OCI-LY7 (cell line): Measurements from ENCODE around the gene EPHA10. TPM values are rescaled to one million over a fixed set of nuclear protein-coding genes. Genes with fewer than 3 reads are reported as not detected.
A peak's percentile ranks its signal among the peaks of the same experiment; 100 is the strongest.

Source experiments
- BruUV-seq: library from RNA; stranded (reverse); fragments of 400-500 nt; replicated peaks from 2 replicates; lab custom pipeline; 2021; lab: Mats Ljungman, UMichigan
- CTCF ChIA-PET: fragments of 300-600 bp; sonication (Branson Sonifier 250); formaldehyde crosslinking; loops from one replicate; lab custom pipeline; 2022; ENCODE audit warnings: antibody characterized with exemption; ENCODE audit not compliant: unreplicated experiment; lab: Charles Lee
- POLR2A ChIA-PET: fragments of 300-600 bp; sonication (Branson Sonifier 250); formaldehyde crosslinking; loops from one replicate; lab custom pipeline; 2022; ENCODE audit warnings: antibody characterized with exemption; lab: Charles Lee
- DNase-seq: peaks from one replicate; pipeline ENCODE4 v3.0.0-alpha.2; 2015; ENCODE audit warnings: low spot score
- H2AFZ ChIP-seq: fragments of 200-600 bp; sonication (generic), shearing (Covaris generic); 2 replicates; pipeline ENCODE4 v1.6.1; 2014; ENCODE audit warnings: mild to moderate bottlenecking, antibody characterized with exemption, low read length, moderate library complexity
- H3K27ac ChIP-seq: fragments of 200-600 bp; sonication (generic); 2 replicates; pipeline ENCODE4 v1.5.1; 2014; ENCODE audit warnings: mixed run types, low read depth, mild to moderate bottlenecking, moderate library complexity, low read length, inconsistent platforms; ENCODE audit not compliant: poor library complexity, severe bottlenecking
- H3K36me3 ChIP-seq: fragments of 200-600 bp; sonication (generic); 2 replicates; pipeline ENCODE4 v1.6.1; 2014; ENCODE audit warnings: mild to moderate bottlenecking, antibody characterized with exemption, low read length, moderate library complexity, mixed read lengths; ENCODE audit not compliant: insufficient read depth
- H3K4me1 ChIP-seq: fragments of 200-600 bp; sonication (generic); 2 replicates; pipeline ENCODE4 v1.5.1; 2014; ENCODE audit warnings: mild to moderate bottlenecking, low read length; ENCODE audit not compliant: insufficient read depth, poor library complexity, severe bottlenecking
- H3K4me2 ChIP-seq: fragments of 200-600 bp; sonication (generic); 2 replicates; pipeline ENCODE4 v1.6.1; 2014; ENCODE audit warnings: mild to moderate bottlenecking, low read length
- H3K4me3 ChIP-seq: fragments of 200-600 bp; sonication (generic); 2 replicates; pipeline ENCODE4 v1.5.1; 2014; ENCODE audit warnings: mild to moderate bottlenecking, low read depth, low read length; ENCODE audit not compliant: poor library complexity, severe bottlenecking
- H3K79me2 ChIP-seq: fragments of 200-600 bp; sonication (generic); 2 replicates; pipeline ENCODE4 v1.6.1; 2016; ENCODE audit warnings: low read depth, mild to moderate bottlenecking, low read length, moderate library complexity, mixed read lengths; ENCODE audit not compliant: insufficient read depth
- H3K9me2 ChIP-seq: fragments of 200-600 bp; sonication (generic); 2 replicates; pipeline ENCODE4 v1.6.1; 2016; ENCODE audit warnings: mild to moderate bottlenecking, low read length, mixed read lengths; ENCODE audit not compliant: insufficient read depth
- H3K9me3 ChIP-seq: fragments of 200-600 bp; sonication (generic); 2 replicates; pipeline ENCODE4 v1.6.1; 2014; ENCODE audit warnings: mild to moderate bottlenecking, mixed run types, low read length, mixed read lengths
- H4K20me1 ChIP-seq: fragments of 200-600 bp; sonication (generic); 2 replicates; pipeline ENCODE4 v1.6.1; 2014; ENCODE audit warnings: mild to moderate bottlenecking, antibody characterized with exemption, low read length, moderate library complexity, mixed read lengths; ENCODE audit not compliant: insufficient read depth
- EZH2phosphoT487 ChIP-seq: fragments of 200-600 bp; sonication (generic); IDR thresholded peaks from 2 replicates; pipeline ENCODE4 v1.6.1; 2018; ENCODE audit warnings: low read depth, borderline replicate concordance, mild to moderate bottlenecking, mixed run types, antibody characterized with exemption, low read length, moderate library complexity, mixed read lengths
- intact Hi-C: fragments of 100-400 bp; cut with micrococcal nuclease; formaldehyde crosslinking; loops from one replicate; pipeline ENCODE4 v1.10.0; 2022; ENCODE audit not compliant: unreplicated experiment
- total RNA-seq, 2 experiments: library from RNA; depleted of rRNA in 1 of 2; stranded (reverse); fragments of >200 nt in 1 of 2; shearing (Covaris generic) in 1 of 2; gene quantifications; 2 replicates each; pipeline ENCODE4 v1.2.3, GENCODE V29; 2014 to 2022
- TF ChIP-seq, protein P1 (sequence below): fragments of 200-600 bp; sonication (generic); conservative IDR thresholded peaks from 2 replicates; pipeline ENCODE4 v1.5.1; 2014; ENCODE audit warnings: mild to moderate bottlenecking, antibody characterized with exemption, low read length, moderate library complexity, mixed read lengths

Gene EPHA10
- total RNA-seq, 2 experiments from 2014 or later: not detected

DNA sequence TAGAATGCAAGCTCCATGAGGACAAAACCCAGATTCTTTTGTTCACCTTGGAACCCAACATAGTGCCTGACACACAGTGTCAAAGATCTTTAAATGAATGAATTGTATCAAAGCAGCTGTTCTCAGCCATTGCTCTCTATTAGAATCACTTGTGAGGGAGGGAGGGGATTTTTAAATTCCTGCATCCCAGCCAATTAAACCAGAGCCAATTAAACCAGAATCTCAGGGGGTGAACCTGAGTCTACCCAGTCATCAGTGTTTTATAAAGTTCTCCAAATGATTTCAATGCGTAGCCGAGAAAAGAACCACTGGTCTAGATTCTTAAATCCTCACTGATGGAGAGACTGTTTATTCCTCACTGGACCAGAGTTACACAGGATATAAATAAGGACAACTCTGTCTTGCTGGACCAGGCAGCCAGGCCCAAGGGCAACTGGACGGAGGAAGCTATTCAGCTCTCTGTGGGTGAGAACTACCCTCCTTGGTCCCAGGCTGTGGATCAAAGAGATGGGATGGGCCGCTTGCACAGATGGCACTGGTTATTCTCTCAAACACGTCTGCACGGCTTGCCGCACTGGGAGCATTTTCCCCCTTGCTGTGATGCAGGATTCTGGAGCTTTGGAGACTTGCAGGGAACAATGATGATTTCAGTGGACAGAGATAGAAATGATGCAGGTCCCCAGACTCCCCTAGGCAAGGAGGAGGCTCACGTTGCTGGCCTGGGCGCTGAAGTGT lies 92.6 kb downstream of the EPHA10 start:
- Histone ChIP-seq H3K27ac (no peak overlapping the region), H2AFZ (no peak overlapping the region), H3K9me3 (no peaks in the 10 kb centered on the region), H3K4me1 (peaks cover 49% of the 10 kb centered on the region), H4K20me1 (no peaks in the 10 kb centered on the region), H3K9me2 (no peaks in the 10 kb centered on the region), H3K4me3 (no peak overlapping the region), H3K36me3 (no peaks in the 10 kb centered on the region), H3K4me2 (peak overlapping the region; percentile 40), H3K79me2 (no peaks in the 10 kb centered on the region)
- CTCF ChIA-PET: no interaction called here
- DNase-seq: no peak
- no TSS peak for BruUV-seq
- intact Hi-C loops: no loop called here
- TF ChIP-seq, protein P1, sequence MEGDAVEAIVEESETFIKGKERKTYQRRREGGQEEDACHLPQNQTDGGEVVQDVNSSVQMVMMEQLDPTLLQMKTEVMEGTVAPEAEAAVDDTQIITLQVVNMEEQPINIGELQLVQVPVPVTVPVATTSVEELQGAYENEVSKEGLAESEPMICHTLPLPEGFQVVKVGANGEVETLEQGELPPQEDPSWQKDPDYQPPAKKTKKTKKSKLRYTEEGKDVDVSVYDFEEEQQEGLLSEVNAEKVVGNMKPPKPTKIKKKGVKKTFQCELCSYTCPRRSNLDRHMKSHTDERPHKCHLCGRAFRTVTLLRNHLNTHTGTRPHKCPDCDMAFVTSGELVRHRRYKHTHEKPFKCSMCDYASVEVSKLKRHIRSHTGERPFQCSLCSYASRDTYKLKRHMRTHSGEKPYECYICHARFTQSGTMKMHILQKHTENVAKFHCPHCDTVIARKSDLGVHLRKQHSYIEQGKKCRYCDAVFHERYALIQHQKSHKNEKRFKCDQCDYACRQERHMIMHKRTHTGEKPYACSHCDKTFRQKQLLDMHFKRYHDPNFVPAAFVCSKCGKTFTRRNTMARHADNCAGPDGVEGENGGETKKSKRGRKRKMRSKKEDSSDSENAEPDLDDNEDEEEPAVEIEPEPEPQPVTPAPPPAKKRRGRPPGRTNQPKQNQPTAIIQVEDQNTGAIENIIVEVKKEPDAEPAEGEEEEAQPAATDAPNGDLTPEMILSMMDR: no peak
- TF ChIP-seq EZH2phosphoT487: no peak
- POLR2A ChIA-PET: no interaction called here

DNA sequence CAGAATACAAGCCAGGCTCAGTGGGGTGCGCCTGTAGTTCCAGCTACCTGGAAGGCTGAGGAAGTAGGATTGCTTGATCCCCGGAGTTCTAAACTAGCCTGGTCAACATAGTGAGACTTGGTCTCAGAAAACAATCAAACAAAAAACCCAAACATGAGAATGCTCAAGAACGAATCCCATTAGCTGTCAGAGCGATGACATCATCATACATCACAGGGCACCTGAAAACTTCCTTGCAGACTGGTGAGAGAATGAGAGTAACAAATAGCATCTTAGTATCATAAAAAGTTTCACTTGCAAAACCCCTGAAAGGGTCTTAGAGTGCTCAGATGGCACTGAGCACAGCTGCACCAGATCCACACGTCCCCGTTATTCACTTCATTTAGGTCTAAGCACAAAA lies 93.7 kb downstream of the EPHA10 start:
- ChIA-PET CTCF (no interaction called here), POLR2A (no interaction called here)
- DNase-seq: no peak
- no peak overlapping the region for H2AFZ ChIP-seq
- intact Hi-C loops: no loop called here
- no peak overlapping the region for H3K4me2 ChIP-seq
- no peaks in the 10 kb centered on the region for H4K20me1 ChIP-seq
- no peak overlapping the region for H3K4me3 ChIP-seq
- H3K4me1 ChIP-seq: peaks cover 39% of the 10 kb centered on the region
- no peaks in the 10 kb centered on the region for H3K9me2 ChIP-seq
- H3K9me3 ChIP-seq: no peaks in the 10 kb centered on the region
- no TSS peak for BruUV-seq
- H3K36me3 ChIP-seq: no peaks in the 10 kb centered on the region
- no peak overlapping the region for H3K27ac ChIP-seq
- no peaks in the 10 kb centered on the region for H3K79me2 ChIP-seq
- TF ChIP-seq, protein P1: no peak
- no peak for TF ChIP-seq EZH2phosphoT487

DNA sequence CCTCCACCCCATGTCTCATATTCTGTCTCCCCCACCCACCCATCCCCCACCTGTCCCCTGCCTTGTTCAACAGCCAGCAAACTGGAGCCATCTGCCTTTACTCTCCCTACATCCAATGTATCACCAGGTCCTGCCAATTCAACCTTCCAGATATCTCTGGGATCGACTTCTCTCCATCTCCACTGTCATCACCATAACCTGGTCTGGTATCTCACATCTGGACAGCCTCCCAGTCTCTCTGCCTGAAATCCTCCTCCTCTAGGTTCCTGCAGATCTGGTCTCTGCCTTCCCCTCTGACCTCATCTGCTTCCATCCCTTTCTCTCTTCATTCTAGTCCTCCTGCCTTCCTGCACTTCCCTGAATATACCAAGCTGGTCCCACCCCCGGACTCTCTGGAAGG lies 94.8 kb downstream of the EPHA10 start:
- DNase-seq: no peak
- ChIA-PET POLR2A (no interaction called here), CTCF (no interaction called here)
- TF ChIP-seq, protein P1: no peak
- TF ChIP-seq EZH2phosphoT487: no peak
- H3K9me2 ChIP-seq: no peaks in the 10 kb centered on the region
- no peak overlapping the region for H3K4me3 ChIP-seq
- intact Hi-C loops: no loop called here
- no peaks in the 10 kb centered on the region for H3K36me3 ChIP-seq
- H2AFZ ChIP-seq: no peak overlapping the region
- H3K27ac ChIP-seq: no peak overlapping the region
- H3K79me2 ChIP-seq: no peaks in the 10 kb centered on the region
- BruUV-seq: no TSS peak
- H3K9me3 ChIP-seq: no peaks in the 10 kb centered on the region
- peaks cover 28% of the 10 kb centered on the region for H3K4me1 ChIP-seq
- no peaks in the 10 kb centered on the region for H4K20me1 ChIP-seq
- no peak overlapping the region for H3K4me2 ChIP-seq
